ENCODE results near the gene SEMG1.

- TF ChIP-seq, protein P1, sequence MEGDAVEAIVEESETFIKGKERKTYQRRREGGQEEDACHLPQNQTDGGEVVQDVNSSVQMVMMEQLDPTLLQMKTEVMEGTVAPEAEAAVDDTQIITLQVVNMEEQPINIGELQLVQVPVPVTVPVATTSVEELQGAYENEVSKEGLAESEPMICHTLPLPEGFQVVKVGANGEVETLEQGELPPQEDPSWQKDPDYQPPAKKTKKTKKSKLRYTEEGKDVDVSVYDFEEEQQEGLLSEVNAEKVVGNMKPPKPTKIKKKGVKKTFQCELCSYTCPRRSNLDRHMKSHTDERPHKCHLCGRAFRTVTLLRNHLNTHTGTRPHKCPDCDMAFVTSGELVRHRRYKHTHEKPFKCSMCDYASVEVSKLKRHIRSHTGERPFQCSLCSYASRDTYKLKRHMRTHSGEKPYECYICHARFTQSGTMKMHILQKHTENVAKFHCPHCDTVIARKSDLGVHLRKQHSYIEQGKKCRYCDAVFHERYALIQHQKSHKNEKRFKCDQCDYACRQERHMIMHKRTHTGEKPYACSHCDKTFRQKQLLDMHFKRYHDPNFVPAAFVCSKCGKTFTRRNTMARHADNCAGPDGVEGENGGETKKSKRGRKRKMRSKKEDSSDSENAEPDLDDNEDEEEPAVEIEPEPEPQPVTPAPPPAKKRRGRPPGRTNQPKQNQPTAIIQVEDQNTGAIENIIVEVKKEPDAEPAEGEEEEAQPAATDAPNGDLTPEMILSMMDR (IDR thresholded peaks at IDR 0.05): no peak
- TF ChIP-seq POLR2A (IDR thresholded peaks at IDR 0.05): no peak
- TF ChIP-seq EP300 (IDR thresholded peaks at IDR 0.05): no peak
Measured at GRCh38 chr20:45218124-45218523, 11.3 kb downstream of the SEMG1 start.
